COR-L47 (cell line): ENCODE results near the gene C22orf23.

Experiments used
- DNase-seq: peaks from one replicate; lab custom pipeline; 2025; lab: John Stamatoyannopoulos, UW

Gene C22orf23

GRCh38 chr22:37953437-37954179, at the start of gene C22orf23, which contains the start of gene POLR2F:
Gene C22orf23, minus strand, starts transcription at chr22:37953601. Its CDS starts 452 bp downstream, at chr22:37953149.
Gene POLR2F, plus strand, starts transcription at chr22:37953699. Its CDS starts 89 bp downstream, at chr22:37953788.
- DNase-seq, result peak; percentile 94

- DNase-seq, result no peak
Observed at GRCh38 chr22:37999640-38000272, 46.4 kb upstream of the C22orf23 start.

GRCh38 chr22:37999236-37999635, 45.8 kb upstream of the C22orf23 start:
- DNase-seq, result no peak

- DNase-seq, result no peak
Observed at GRCh38 chr22:37998543-37998942, 45.1 kb upstream of the C22orf23 start.

GRCh38 chr22:37996515-37997246, 43.3 kb upstream of the C22orf23 start:
- DNase-seq, result no peak

GRCh38 chr22:37996079-37996478, 42.7 kb upstream of the C22orf23 start:
- DNase-seq, result no peak

GRCh38 chr22:37995460-37995859, 42.1 kb upstream of the C22orf23 start:
- DNase-seq, result no peak

- DNase-seq, result no peak
Observed at GRCh38 chr22:37994982-37995381, 41.6 kb upstream of the C22orf23 start.

- DNase-seq, result no peak
Observed at GRCh38 chr22:37994049-37994448, 40.6 kb upstream of the C22orf23 start.

GRCh38 chr22:37991731-37992442, 38.5 kb upstream of the C22orf23 start:
- no peak for DNase-seq

GRCh38 chr22:37990862-37991261, 37.5 kb upstream of the C22orf23 start:
- no peak for DNase-seq

- DNase-seq, result no peak
Observed at GRCh38 chr22:37990301-37990700, 36.9 kb upstream of the C22orf23 start.

- no peak for DNase-seq
Observed at GRCh38 chr22:37989146-37990045, 36.0 kb upstream of the C22orf23 start.

- no peak for DNase-seq
Observed at GRCh38 chr22:37986371-37986770, 33.0 kb upstream of the C22orf23 start.

- DNase-seq, result no peak
Observed at GRCh38 chr22:37985751-37986281, 32.4 kb upstream of the C22orf23 start.

- no peak for DNase-seq
Observed at GRCh38 chr22:37985050-37985585, 31.7 kb upstream of the C22orf23 start.

- DNase-seq, result no peak
Observed at GRCh38 chr22:37983860-37984791, 30.7 kb upstream of the C22orf23 start, which contains the start of gene SOX10. Gene SOX10, minus strand, starts transcription at chr22:37984555. Its CDS starts 771 bp downstream, at chr22:37983784.

GRCh38 chr22:37982938-37983859, 29.8 kb upstream of the C22orf23 start:
- DNase-seq, result no peak
